RWPE1 (cell line): Measurements from ENCODE around the gene EIF6.

Experiments used
- CTCF ChIA-PET: fragments of 350-600 bp; sonication (Branson Sonifier 250); formaldehyde crosslinking; extraction: SDS; loops from one replicate; lab custom pipeline; 2021; lab: Yijun Ruan, JAX
- POLR2A ChIA-PET: fragments of 400-600 bp; formaldehyde crosslinking; extraction: SDS; loops from one replicate; lab custom pipeline; 2020; ENCODE audit warnings: antibody characterized with exemption; ENCODE audit not compliant: low non-redundant PET; lab: Yijun Ruan, JAX
- DNase-seq: peaks from one replicate; pipeline ENCODE4 v3.0.0; 2012; ENCODE audit warnings: low spot score
- H3K27ac ChIP-seq: fragments of 450-650 bp; 2 replicates; pipeline ENCODE4 v1.5.1; 2017
- CTCF ChIP-seq: fragments of 450-650 bp; conservative IDR thresholded peaks from 2 replicates; pipeline ENCODE4 v1.5.1; 2017; ENCODE audit warnings: low read depth, mild to moderate bottlenecking

Gene EIF6

GRCh38 chr20:35251613-35251940 is 33.0 kb downstream of the EIF6 start:
- TF ChIP-seq CTCF, result no peak
- no peak for DNase-seq
- ChIA-PET CTCF (interaction anchor here (0.6 to 1.2 kb wide), 3 partner anchors 106 to 302 kb away, joined by 3 to 8 read pairs (median 4); no protein-coding TSS in a partner anchor), POLR2A (no interaction called here)
- no peak overlapping the region for H3K27ac ChIP-seq

- TF ChIP-seq CTCF, result no peak
- ChIA-PET CTCF (interaction anchor here (0.7 kb wide), 2 partner anchors 187 to 1180 kb away, joined by 3 to 5 read pairs; no protein-coding TSS in a partner anchor), POLR2A (interaction anchor here (0.7 kb wide), 1 partner anchor 22 kb away, joined by 5 read pairs; no protein-coding TSS in a partner anchor)
- H3K27ac ChIP-seq, result no peak overlapping the region
- DNase-seq, result no peak
Measured at GRCh38 chr20:35248641-35249475, 35.7 kb downstream of the EIF6 start.

- no peak overlapping the region for H3K27ac ChIP-seq
- ChIA-PET CTCF (interaction anchor here (0.6 to 0.7 kb wide), 2 partner anchors 22 to 251 kb away, joined by 4 to 5 read pairs; no protein-coding TSS in a partner anchor), POLR2A (interaction anchor here (0.7 kb wide), 1 partner anchor 27 kb away, joined by 5 read pairs; no protein-coding TSS in a partner anchor)
- no peak for DNase-seq
- no peak for TF ChIP-seq CTCF
Measured at GRCh38 chr20:35246723-35247122, 37.8 kb downstream of the EIF6 start.

- ChIA-PET CTCF (interaction anchor here (0.5 to 0.7 kb wide), 2 partner anchors 99 to 143 kb away, joined by 3 read pairs; no protein-coding TSS in a partner anchor), POLR2A (no interaction called here)
- no peak overlapping the region for H3K27ac ChIP-seq
- no peak for TF ChIP-seq CTCF
- no peak for DNase-seq
Measured at GRCh38 chr20:35243986-35244385, 40.6 kb downstream of the EIF6 start.

- ChIA-PET CTCF (interaction anchor here (0.5 to 0.6 kb wide), 3 partner anchors 19 to 184 kb away, joined by 3 read pairs; no protein-coding TSS in a partner anchor), POLR2A (no interaction called here)
- no peak for TF ChIP-seq CTCF
- no peak for DNase-seq
- no peak overlapping the region for H3K27ac ChIP-seq
Measured at GRCh38 chr20:35243317-35243716, 41.3 kb downstream of the EIF6 start.

GRCh38 chr20:35240811-35241293 is 43.7 kb downstream of the EIF6 start:
- ChIA-PET CTCF (interaction anchor here (0.6 to 1.3 kb wide), 3 partner anchors 96 to 207 kb away, joined by 3 to 4 read pairs (median 4); no protein-coding TSS in a partner anchor), POLR2A (no interaction called here)
- H3K27ac ChIP-seq, result no peak overlapping the region
- TF ChIP-seq CTCF, result no peak
- DNase-seq, result no peak
